ENCODE measurements around the gene VWA3B.

The VWA3B gene

DNA sequence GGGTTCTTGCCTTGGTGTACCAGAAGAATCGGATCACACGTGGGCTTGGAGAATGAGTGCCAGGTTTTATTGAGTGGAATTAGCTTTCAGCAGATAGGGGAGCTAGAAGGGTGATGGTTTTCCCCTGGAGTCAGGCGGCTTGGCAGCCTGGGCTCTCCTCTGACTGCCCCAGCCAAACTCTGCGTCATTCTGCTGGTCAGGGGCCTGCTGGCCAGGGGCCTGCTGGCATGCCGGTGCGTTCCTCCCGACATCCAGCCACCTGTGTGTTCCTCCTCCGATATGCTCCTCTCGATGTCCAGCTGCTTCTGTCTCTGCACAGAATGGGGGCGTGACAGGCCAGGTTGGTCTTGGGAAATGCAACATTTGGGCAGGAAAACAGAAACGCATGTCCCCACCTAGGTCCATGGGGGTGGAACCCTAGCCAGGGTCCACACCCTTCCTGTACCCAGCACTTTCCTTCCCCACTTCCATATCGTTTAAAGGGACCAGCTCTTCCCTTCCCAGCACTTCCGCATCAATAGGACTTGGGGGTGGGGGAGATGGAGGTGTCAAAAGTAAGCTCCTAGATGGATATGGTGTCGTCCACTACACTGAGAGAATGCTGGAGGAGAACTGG is 85.3 kb downstream of the VWA3B start:
- DNase-seq (ENCODE audit: low spot score) = no peak

- DNase-seq (ENCODE audit: low spot score) = no peak
Observed at GRCh38 chr2:98172951-98173350, 86.0 kb downstream of the VWA3B start.

GRCh38 chr2:98175811-98176210 is 88.8 kb downstream of the VWA3B start:
- peak; percentile 20 for DNase-seq (ENCODE audit: low spot score)

DNA sequence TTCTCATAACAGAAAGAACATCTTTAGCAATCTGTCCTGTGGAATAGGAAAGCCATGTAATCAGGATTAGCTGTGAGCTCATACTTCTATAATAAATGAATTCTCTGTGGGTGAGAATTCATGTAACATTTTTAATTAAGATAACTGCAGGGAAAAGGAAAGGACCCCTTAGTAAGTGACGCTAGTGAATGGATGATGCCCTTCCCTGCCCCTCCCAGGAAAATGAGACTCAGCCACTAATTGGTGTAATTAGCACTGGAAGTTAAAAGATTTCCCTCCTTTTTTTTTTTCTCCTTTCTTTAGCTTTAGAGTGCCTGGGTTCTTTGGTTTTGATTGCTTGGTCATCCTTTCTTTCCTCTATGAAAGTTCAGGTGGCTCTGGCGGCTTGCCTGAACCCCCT is 90.3 kb downstream of the VWA3B start:
- DNase-seq (ENCODE audit: low spot score) = no peak

- DNase-seq (ENCODE audit: low spot score) = no peak
Observed at GRCh38 chr2:98177986-98178385, 91.0 kb downstream of the VWA3B start.

- no peak for DNase-seq (ENCODE audit: low spot score)
Observed at GRCh38 chr2:98180456-98180855, 93.5 kb downstream of the VWA3B start.

DNA sequence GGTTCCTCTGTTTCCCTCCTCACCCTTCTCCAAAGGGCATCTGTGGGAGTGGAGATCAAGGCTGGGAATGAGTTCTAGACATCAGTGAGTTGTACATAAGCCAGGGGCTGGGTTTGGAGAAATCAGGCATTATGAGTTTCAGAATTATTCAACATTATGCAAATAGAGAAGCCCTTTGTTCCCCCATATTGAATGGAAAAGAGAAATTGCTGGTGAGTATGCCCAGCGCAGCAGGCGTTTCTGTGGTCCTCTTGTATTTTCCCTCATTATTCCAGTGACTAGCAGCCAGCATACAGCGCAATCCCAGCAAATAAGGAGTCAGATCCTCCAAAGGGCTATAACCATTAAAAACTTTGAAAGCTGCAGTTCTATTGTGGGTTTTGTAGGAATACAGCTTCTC is 94.4 kb downstream of the VWA3B start:
- no peak for DNase-seq (ENCODE audit: low spot score)

- no peak for DNase-seq (ENCODE audit: low spot score)
Observed at GRCh38 chr2:98185801-98186200, 98.8 kb downstream of the VWA3B start.

DNA sequence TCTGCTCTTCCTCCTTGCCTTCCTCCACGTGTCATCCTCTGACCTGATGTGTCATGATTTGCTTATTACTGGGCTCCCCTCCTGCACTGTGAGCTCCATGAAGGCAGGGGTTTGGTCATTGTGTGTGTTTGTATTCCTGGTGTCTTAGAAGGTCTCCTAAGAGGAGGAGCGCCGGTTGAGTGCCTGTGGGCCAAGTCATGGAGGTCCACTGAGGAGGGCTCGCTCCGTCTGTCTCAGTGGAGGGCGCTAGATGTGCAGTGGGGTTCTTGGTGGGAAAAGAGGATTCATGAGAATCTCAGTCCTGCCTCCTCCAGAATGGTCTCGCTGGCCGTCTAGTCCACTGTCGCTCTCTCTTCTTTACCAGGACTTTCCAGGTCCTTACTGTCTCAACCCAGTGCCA is 100.2 kb downstream of the VWA3B start:
- no peak for DNase-seq (ENCODE audit: low spot score)

DNA sequence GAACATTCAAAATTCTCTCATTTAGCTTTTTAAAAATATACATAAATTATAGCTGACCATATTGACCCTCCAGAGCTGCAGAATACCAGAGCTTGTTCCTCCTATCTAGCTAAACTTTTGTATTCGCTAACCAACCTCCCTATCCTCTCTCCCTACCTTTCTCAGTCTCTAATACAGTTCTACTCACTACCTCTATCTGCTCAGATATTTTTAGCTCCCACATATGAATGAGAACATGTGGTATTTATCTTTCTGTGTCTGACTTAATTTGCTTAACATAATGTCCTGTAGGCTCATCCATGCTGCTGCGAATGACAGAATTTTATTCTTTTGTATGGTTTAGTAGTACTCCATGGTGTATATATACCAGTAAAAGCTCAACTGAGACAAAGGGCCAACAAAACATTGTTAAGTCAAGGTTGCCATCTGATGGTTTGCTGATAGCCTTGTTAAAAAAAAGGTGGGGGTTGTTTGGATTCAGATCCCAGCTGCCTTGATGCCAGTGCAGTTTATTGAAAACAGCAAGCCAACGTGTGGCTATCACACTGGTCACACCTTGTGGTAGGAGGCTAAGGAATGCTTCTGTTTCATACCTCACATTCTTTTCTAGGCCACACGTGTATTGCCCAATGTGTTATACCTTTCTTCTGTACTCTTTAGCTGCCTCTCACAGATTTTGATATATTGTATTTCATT is 101.5 kb downstream of the VWA3B start:
- peak; percentile 9 for DNase-seq (ENCODE audit: low spot score)

DNA sequence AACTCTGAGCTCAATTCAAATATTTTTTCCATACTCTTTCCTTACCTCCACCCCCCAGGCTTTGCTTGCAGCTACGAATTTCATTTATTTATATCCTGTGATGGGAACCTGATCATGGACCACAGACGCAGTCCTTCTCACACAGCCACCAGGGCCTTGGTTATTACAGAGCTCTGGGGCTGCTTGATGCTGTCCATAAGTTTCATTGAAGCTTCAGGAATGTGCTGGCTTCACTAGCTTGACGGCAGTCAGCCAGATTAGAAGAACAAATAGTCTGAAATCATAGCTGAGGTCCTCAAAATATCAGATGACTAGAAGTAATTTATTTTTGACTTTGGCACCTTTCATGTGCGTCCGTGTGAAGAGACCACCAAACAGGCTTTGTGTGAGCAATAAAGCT is 104.9 kb downstream of the VWA3B start:
- DNase-seq (ENCODE audit: low spot score) = no peak

DNA sequence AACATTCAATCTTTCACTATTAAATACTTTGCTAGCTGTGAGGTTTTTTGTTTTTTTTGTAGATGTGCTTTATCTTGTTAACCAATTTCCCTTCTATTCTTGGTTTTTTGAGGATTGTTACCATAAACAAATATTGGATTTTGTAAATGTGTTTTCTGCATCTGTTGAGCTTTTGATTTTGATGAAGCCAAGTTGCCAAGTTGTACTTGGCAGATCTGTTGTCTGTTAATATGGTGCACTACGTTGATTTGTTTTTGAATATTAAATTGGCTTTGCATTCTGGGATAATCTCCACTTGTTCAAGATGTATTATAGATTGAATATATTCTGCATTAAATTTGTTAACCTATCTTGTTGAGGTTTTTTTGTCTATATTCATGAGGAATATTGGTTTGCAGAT is 114.6 kb downstream of the VWA3B start:
- no peak for DNase-seq (ENCODE audit: low spot score)

DNA sequence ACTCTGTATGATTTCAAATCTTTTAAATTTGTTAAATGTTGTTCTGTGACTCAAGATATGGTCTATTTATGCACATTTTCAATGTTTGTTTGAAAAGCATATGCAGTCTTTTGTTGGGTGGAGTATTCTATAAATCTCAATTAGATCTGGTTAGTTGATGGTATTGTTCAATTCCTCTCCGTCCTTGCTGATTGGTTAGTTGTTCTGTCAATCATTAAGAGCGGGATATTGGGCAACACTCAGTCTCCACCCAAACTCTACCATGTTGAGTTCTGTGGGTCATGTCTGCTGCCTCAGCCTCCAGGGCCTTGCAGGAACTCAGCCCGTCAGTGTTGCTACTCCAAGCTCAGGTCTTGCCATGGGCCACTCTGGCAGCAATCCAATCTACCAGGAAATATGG is 118.9 kb downstream of the VWA3B start:
- DNase-seq (ENCODE audit: low spot score) = no peak

DNA sequence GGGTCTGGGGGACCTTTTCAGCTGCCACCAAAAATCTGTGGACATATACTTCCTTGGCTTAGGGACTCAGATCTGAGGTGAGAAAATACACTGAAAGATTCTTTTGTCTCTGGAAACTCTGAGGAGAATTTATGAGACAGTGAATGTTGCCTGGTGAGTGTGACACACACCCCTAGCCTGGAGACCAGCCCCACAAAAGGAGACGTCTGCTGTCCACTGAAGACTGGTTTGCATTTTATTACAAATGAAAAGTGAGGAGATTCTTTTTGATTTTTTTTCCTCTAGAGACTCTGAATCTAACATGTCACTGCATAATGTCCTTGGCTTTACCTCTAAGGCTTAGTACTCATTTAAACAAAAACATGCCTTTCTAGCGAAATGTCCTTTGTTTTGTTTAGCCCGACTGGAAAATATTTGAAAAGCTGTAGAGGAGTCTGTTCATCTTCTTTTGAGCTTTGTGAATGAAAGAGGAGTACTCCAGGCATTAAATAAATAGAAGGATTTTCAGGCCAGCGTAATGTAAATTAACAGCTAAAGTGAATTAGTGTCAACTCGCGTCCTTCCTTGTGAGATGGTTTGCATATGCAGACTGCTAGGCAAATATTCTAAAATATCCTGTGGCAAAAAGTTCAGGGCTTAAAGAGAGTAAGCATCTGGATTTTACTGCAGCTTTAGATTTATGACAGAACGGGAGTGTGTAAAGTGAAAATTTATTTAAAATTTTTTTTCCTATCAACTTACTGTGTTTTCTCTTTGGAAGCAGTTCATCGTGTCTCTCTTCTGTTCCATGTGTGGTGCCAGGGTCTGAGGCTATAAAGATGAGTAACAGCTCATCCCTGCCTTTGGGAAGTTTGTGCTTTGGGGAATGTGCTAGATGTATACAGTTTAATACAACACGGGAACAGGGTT is 125.4 kb downstream of the VWA3B start:
- no peak for DNase-seq (ENCODE audit: low spot score)

GRCh38 chr2:98216616-98217015 is 129.6 kb downstream of the VWA3B start:
- no peak for DNase-seq (ENCODE audit: low spot score)

- no peak for DNase-seq (ENCODE audit: low spot score)
Observed at GRCh38 chr2:98219152-98219551, 132.2 kb downstream of the VWA3B start.

GRCh38 chr2:98233941-98234340 is 147.0 kb downstream of the VWA3B start:
- DNase-seq (ENCODE audit: low spot score) = no peak

GRCh38 chr2:98234776-98235175 is 147.8 kb downstream of the VWA3B start:
- DNase-seq (ENCODE audit: low spot score) = no peak

- DNase-seq (ENCODE audit: low spot score) = no peak
Observed at GRCh38 chr2:98236935-98237334, 150.0 kb downstream of the VWA3B start.

DNA sequence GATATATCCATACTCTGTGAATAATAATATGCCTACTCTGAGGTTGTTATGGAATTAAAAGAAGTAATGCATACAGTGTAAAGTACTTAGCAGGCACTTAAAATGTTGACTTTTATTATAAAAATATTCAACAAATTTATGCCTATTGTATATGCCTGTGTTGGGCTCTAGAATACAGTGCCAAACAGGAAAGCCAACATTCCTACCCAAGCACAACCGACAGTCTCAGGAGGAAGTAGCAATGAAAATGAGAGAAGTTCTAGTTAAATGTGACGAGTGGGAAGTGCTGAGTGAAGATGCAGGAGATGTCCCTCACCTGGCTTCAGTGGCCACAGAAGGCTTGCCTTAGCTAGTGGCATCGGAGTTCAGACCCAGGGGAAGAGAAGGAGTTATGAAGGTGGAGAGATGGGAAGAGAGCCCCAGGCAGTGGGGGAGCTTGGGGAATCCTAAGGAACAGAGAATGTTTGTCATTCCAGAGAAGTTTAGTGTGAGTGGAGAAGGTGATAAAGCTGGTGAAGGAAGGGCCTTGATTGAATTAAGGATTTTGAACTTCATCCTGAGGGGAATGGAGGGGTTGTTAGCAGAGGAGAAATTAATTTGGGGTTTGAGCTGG is 153.9 kb downstream of the VWA3B start:
- DNase-seq (ENCODE audit: low spot score) = no peak

GRCh38 chr2:98241592-98241991 is 154.6 kb downstream of the VWA3B start:
- no peak for DNase-seq (ENCODE audit: low spot score)

- DNase-seq (ENCODE audit: low spot score) = no peak
Observed at GRCh38 chr2:98242003-98242402, 155.0 kb downstream of the VWA3B start.

- no peak for DNase-seq (ENCODE audit: low spot score)
Observed at GRCh38 chr2:98245491-98245890, 158.5 kb downstream of the VWA3B start.

Data from germinal center (tissue), 1 donor.